ENCODE results near the gene BTBD16. TPM values are rescaled to one million over a fixed set of nuclear protein-coding genes. Genes with fewer than 3 reads are reported as not detected.

The BTBD16 gene
- total RNA-seq, 1 experiment from 2014 or later, result not detected

GRCh38 chr10:122267849-122268737 lies 3.0 kb upstream of the BTBD16 start:
- TF ChIP-seq, protein P1, sequence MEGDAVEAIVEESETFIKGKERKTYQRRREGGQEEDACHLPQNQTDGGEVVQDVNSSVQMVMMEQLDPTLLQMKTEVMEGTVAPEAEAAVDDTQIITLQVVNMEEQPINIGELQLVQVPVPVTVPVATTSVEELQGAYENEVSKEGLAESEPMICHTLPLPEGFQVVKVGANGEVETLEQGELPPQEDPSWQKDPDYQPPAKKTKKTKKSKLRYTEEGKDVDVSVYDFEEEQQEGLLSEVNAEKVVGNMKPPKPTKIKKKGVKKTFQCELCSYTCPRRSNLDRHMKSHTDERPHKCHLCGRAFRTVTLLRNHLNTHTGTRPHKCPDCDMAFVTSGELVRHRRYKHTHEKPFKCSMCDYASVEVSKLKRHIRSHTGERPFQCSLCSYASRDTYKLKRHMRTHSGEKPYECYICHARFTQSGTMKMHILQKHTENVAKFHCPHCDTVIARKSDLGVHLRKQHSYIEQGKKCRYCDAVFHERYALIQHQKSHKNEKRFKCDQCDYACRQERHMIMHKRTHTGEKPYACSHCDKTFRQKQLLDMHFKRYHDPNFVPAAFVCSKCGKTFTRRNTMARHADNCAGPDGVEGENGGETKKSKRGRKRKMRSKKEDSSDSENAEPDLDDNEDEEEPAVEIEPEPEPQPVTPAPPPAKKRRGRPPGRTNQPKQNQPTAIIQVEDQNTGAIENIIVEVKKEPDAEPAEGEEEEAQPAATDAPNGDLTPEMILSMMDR (conservative IDR thresholded peaks at IDR 0.05), result peak; percentile 97
- no peak overlapping the region for H4K91ac ChIP-seq (ENCODE audit: insufficient read length, low read depth, low read length)
- peak overlapping the region in 1 of 3 experiments; percentile 60; a peak in 2 of 7 replicates for H3K27ac Mint-ChIP-seq

More at GRCh38 chr10:122267849-122268737, 3.0 kb upstream of the BTBD16 start:
- H4K5ac ChIP-seq (ENCODE audit: insufficient read length, low read depth, low read length), result no peak overlapping the region
- no peak overlapping the region for H3K4ac ChIP-seq (ENCODE audit: low read depth, low read length)
- H2BK120ac ChIP-seq (ENCODE audit: low read depth, low read length, poor library complexity, severe bottlenecking), result no peak overlapping the region
- H3K9ac ChIP-seq (ENCODE audit: extremely low read depth, insufficient read length, low read length), result no peak overlapping the region
- no peak overlapping the region for H3T11ph ChIP-seq (ENCODE audit: low read length)
- no peaks in the 10 kb centered on the region for H3K23me2 ChIP-seq (ENCODE audit: insufficient read length, low read depth, low read length, poor library complexity, severe bottlenecking)
- no peaks in the 10 kb centered on the region for H4K20me1 ChIP-seq (ENCODE audit: control insufficient read depth, insufficient read depth, insufficient read length)
- H2BK12ac ChIP-seq (ENCODE audit: insufficient read length, low read depth, low read length), result no peak overlapping the region
- no peak overlapping the region for H2AFZ ChIP-seq (ENCODE audit: low read length)
- no peaks in the 10 kb centered on the region for H3K9me3 ChIP-seq (ENCODE audit: control insufficient read depth, low read depth, low read length)
- no peaks in the 10 kb centered on the region for H3K79me1 ChIP-seq (ENCODE audit: insufficient read depth, low read depth, low read length, poor library complexity, severe bottlenecking)
- H3K27me3 Mint-ChIP-seq (ENCODE audit: low read depth), result no peaks in the 10 kb centered on the region
- H3K4me2 ChIP-seq (ENCODE audit: insufficient read depth, insufficient read length, low read length), result no peak overlapping the region
- no peak overlapping the region for H2BK20ac ChIP-seq (ENCODE audit: low read depth, low read length, poor library complexity, severe bottlenecking)
- peaks cover 5 to 9% (median 5%) of the 10 kb centered on the region in 3 experiments; a peak in 6 of 7 replicates for H3K36me3 Mint-ChIP-seq (ENCODE audit: insufficient read depth in 1 of 3, low read depth in 3 of 3)
- no peak overlapping the region for H3K18ac ChIP-seq (ENCODE audit: insufficient read length, low read depth, low read length)
- H3K23ac ChIP-seq (ENCODE audit: insufficient read length, low read depth, low read length), result no peak overlapping the region
- no peak overlapping the region for H3K27ac ChIP-seq (ENCODE audit: insufficient read length, low read depth, low read length)
- no peak overlapping the region for H3K4me3 Mint-ChIP-seq
- no peak overlapping the region for H2AK5ac ChIP-seq (ENCODE audit: insufficient read length, low read length)
- no peaks in the 10 kb centered on the region for H3K27me3 ChIP-seq (ENCODE audit: insufficient read depth, low read length)
- H2BK5ac ChIP-seq (ENCODE audit: insufficient read length, low read length), result no peak overlapping the region
- H3K14ac ChIP-seq (ENCODE audit: insufficient read depth, low read length), result no peak overlapping the region; the same call in 1 of the 2 replicates
- peaks cover 6 to 10% of the 10 kb centered on the region in 2 experiments; a peak in 3 of 4 replicates for H3K4me1 Mint-ChIP-seq
- H3K56ac ChIP-seq (ENCODE audit: insufficient read length, low read depth, low read length), result no peak overlapping the region
- H4K8ac ChIP-seq (replicated peaks; ENCODE audit: insufficient read length, low read depth, low read length), result no peak overlapping the region
- no peak overlapping the region for H2BK15ac ChIP-seq (ENCODE audit: low read depth, low read length)
- no peaks in the 10 kb centered on the region for H3K79me2 ChIP-seq (ENCODE audit: insufficient read depth, low read length)
- no CpG with 5 or more reads among the region's 14 CpGs for WGBS (ENCODE audit: extremely low coverage, insufficient read length, low lambda C conversion rate)
- no peaks in the 10 kb centered on the region; the same call in 1 of the 2 replicates for H3K4me1 ChIP-seq (ENCODE audit: insufficient read depth, low read length)
- peak; percentile 74 for DNase-seq
- peaks cover 4 to 5% of the 10 kb centered on the region in 2 experiments for H3K9me3 Mint-ChIP-seq
